SK-N-MC (cell line): Measurements from ENCODE around the gene SCN9A.

ENCODE experiments used
- DNase-seq: peaks from one replicate; pipeline ENCODE4 v3.0.0-alpha.2; 2011; ENCODE audit warnings: low read depth, low spot score
- H3K27ac ChIP-seq: fragments of 200-600 bp; sonication (generic); 2 replicates; pipeline ENCODE4 v1.5.1; 2016; ENCODE audit warnings: mixed run types
- H3K36me3 ChIP-seq: fragments of 200-600 bp; sonication (generic); 2 replicates; pipeline ENCODE4 v1.6.1; 2017; ENCODE audit warnings: antibody characterized with exemption, low read length, mixed read lengths; ENCODE audit not compliant: insufficient read depth
- H3K4me3 ChIP-seq: fragments of 200-600 bp; sonication (generic); 2 replicates; pipeline ENCODE4 v1.5.1; 2016
- H3K9ac ChIP-seq: fragments of 200-600 bp; sonication (generic); 2 replicates; pipeline ENCODE4 v1.8.0; 2017; ENCODE audit warnings: mixed run types, mixed read lengths; ENCODE audit not compliant: insufficient read length
- H3K9me3 ChIP-seq: fragments of 200-600 bp; sonication (generic); 2 replicates; pipeline ENCODE4 v1.6.1; 2017; ENCODE audit warnings: low read depth, mild to moderate bottlenecking, antibody characterized with exemption, low read length, moderate library complexity, mixed read lengths
- EZH2 ChIP-seq: fragments of 200-600 bp; sonication (generic); IDR thresholded peaks from one replicate; pipeline ENCODE4 v1.6.1; 2017; ENCODE audit warnings: antibody characterized with exemption
- FOXP2 ChIP-seq: optimal IDR thresholded peaks from 2 replicates; pipeline ENCODE3; 2011; ENCODE audit warnings: mild to moderate bottlenecking, moderate library complexity; ENCODE audit not compliant: insufficient read depth; ENCODE audit errors: extremely low read length, control extremely low read depth
- POLR2AphosphoS5 ChIP-seq: IDR thresholded peaks from 2 replicates; pipeline ENCODE4 v1.6.1; 2012; ENCODE audit warnings: mild to moderate bottlenecking, low read depth, low read length, borderline replicate concordance

The SCN9A gene

GRCh38 chr2:166269322-166269721, 106.4 kb downstream of the SCN9A start:
- Histone ChIP-seq H3K9me3 (no peaks in the 10 kb centered on the region), H3K36me3 (no peaks in the 10 kb centered on the region), H3K27ac (no peak overlapping the region), H3K4me3 (no peak overlapping the region), H3K9ac (no peak overlapping the region)
- no peak for TF ChIP-seq POLR2AphosphoS5
- TF ChIP-seq EZH2: no peak
- no peak for TF ChIP-seq FOXP2
- DNase-seq: no peak

- no peaks in the 10 kb centered on the region for H3K9me3 ChIP-seq
- H3K36me3 ChIP-seq: no peaks in the 10 kb centered on the region
- no peak overlapping the region for H3K9ac ChIP-seq
- TF ChIP-seq FOXP2: no peak
- TF ChIP-seq EZH2: no peak
- TF ChIP-seq POLR2AphosphoS5: no peak
- no peak overlapping the region for H3K4me3 ChIP-seq
- H3K27ac ChIP-seq: no peak overlapping the region
- DNase-seq: no peak
Observed at GRCh38 chr2:166257859-166258258, 117.9 kb downstream of the SCN9A start.

GRCh38 chr2:166256896-166257295, 118.8 kb downstream of the SCN9A start:
- Histone ChIP-seq H3K36me3 (no peaks in the 10 kb centered on the region), H3K9ac (no peak overlapping the region), H3K4me3 (no peak overlapping the region), H3K9me3 (no peaks in the 10 kb centered on the region), H3K27ac (no peak overlapping the region)
- TF ChIP-seq POLR2AphosphoS5 (no peak), FOXP2 (no peak), EZH2 (no peak)
- DNase-seq: no peak

- H3K9ac ChIP-seq: no peak overlapping the region
- no peak for DNase-seq
- TF ChIP-seq POLR2AphosphoS5 (no peak), FOXP2 (no peak), EZH2 (no peak)
- H3K27ac ChIP-seq: no peak overlapping the region
- no peaks in the 10 kb centered on the region for H3K9me3 ChIP-seq
- H3K36me3 ChIP-seq: no peaks in the 10 kb centered on the region
- no peak overlapping the region for H3K4me3 ChIP-seq
Observed at GRCh38 chr2:166249318-166249717, 126.4 kb downstream of the SCN9A start.

- H3K4me3 ChIP-seq: no peak overlapping the region
- no peaks in the 10 kb centered on the region for H3K36me3 ChIP-seq
- H3K9ac ChIP-seq: no peak overlapping the region
- H3K27ac ChIP-seq: no peak overlapping the region
- no peaks in the 10 kb centered on the region for H3K9me3 ChIP-seq
- no peak for DNase-seq
- no peak for TF ChIP-seq FOXP2
- TF ChIP-seq POLR2AphosphoS5: no peak
- TF ChIP-seq EZH2: no peak
Observed at GRCh38 chr2:166246901-166247300, 128.8 kb downstream of the SCN9A start.

- Histone ChIP-seq H3K9me3 (no peaks in the 10 kb centered on the region), H3K27ac (no peak overlapping the region), H3K9ac (no peak overlapping the region), H3K36me3 (no peaks in the 10 kb centered on the region), H3K4me3 (no peak overlapping the region)
- DNase-seq: no peak
- no peak for TF ChIP-seq FOXP2
- no peak for TF ChIP-seq POLR2AphosphoS5
- no peak for TF ChIP-seq EZH2
Observed at GRCh38 chr2:166242309-166242708, 133.4 kb downstream of the SCN9A start.

- H3K9ac ChIP-seq: no peak overlapping the region
- H3K27ac ChIP-seq: no peak overlapping the region
- H3K36me3 ChIP-seq: no peaks in the 10 kb centered on the region
- TF ChIP-seq POLR2AphosphoS5 (no peak), EZH2 (no peak), FOXP2 (no peak)
- DNase-seq: no peak
- H3K4me3 ChIP-seq: no peak overlapping the region
- H3K9me3 ChIP-seq: no peaks in the 10 kb centered on the region
Observed at GRCh38 chr2:166240387-166241313, 135.1 kb downstream of the SCN9A start.

GRCh38 chr2:166239548-166239947, 136.2 kb downstream of the SCN9A start:
- Histone ChIP-seq H3K4me3 (no peak overlapping the region), H3K36me3 (no peaks in the 10 kb centered on the region), H3K9me3 (no peaks in the 10 kb centered on the region), H3K9ac (no peak overlapping the region), H3K27ac (no peak overlapping the region)
- TF ChIP-seq FOXP2 (no peak), POLR2AphosphoS5 (no peak), EZH2 (no peak)
- DNase-seq: no peak
